Measurements from ENCODE around the gene NFYB. TPM values are rescaled to one million over a fixed set of nuclear protein-coding genes. Genes with fewer than 3 reads are reported as not detected.

NFYB gene
- total RNA-seq, 1 donor from 2014 or later: 62.8 TPM

DNA sequence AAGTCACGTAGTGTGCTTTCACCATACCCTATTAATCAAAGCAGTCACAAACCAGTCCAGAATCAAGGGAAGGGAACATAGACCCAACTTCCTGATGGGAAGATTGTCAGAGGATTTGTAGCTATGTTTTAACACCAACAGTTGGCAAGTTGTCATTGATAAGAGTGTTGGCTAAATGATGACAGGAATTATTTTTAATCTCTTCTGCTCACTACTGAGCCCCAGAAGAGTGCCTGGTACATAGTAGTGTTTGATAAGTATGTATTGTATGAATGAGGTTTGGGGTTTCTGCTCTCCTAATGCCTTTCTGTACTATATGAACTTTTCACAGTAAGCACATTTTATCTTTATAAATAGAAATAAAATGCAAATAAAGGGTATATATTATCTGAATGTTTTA lies 59.0 kb downstream of the NFYB start:
- TF ChIP-seq, protein P1, sequence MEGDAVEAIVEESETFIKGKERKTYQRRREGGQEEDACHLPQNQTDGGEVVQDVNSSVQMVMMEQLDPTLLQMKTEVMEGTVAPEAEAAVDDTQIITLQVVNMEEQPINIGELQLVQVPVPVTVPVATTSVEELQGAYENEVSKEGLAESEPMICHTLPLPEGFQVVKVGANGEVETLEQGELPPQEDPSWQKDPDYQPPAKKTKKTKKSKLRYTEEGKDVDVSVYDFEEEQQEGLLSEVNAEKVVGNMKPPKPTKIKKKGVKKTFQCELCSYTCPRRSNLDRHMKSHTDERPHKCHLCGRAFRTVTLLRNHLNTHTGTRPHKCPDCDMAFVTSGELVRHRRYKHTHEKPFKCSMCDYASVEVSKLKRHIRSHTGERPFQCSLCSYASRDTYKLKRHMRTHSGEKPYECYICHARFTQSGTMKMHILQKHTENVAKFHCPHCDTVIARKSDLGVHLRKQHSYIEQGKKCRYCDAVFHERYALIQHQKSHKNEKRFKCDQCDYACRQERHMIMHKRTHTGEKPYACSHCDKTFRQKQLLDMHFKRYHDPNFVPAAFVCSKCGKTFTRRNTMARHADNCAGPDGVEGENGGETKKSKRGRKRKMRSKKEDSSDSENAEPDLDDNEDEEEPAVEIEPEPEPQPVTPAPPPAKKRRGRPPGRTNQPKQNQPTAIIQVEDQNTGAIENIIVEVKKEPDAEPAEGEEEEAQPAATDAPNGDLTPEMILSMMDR (IDR thresholded peaks at IDR 0.05): no peak
- no peaks in the 10 kb centered on the region for H3K27me3 ChIP-seq
- H3K36me3 ChIP-seq: peaks cover 21 to 29% of the 10 kb centered on the region in 2 donors
- H3K27ac ChIP-seq: no peak overlapping the region
- H3K9me3 ChIP-seq: no peaks in the 10 kb centered on the region
- no peak overlapping the region for H3K4me3 ChIP-seq
- intact Hi-C loops (cut with DNase I): no loop called here
- DNase-seq (ENCODE audit: low spot score in 2 of 2): no peak
- H3K4me1 ChIP-seq: peaks cover 0 to 2% of the 10 kb centered on the region in 2 donors

GRCh38 chr12:104073699-104074098 lies 64.3 kb downstream of the NFYB start:
- DNase-seq (ENCODE audit: low spot score in 2 of 2): no peak
- Histone ChIP-seq H3K9me3 (no peaks in the 10 kb centered on the region), H3K27me3 (no peaks in the 10 kb centered on the region), H3K27ac (no peak overlapping the region), H3K4me3 (no peak overlapping the region), H3K36me3 (peaks cover 9 to 24% of the 10 kb centered on the region in 2 donors), H3K4me1 (peaks cover 0 to 2% of the 10 kb centered on the region in 2 donors)
- TF ChIP-seq, protein P1 (IDR thresholded peaks at IDR 0.05): no peak
- intact Hi-C loops (cut with DNase I): no loop called here

- intact Hi-C loops (cut with DNase I): no loop called here
- Histone ChIP-seq H3K4me1 (peaks cover 0 to 2% of the 10 kb centered on the region in 2 donors), H3K4me3 (no peak overlapping the region), H3K27me3 (no peaks in the 10 kb centered on the region), H3K36me3 (peaks cover 9 to 30% of the 10 kb centered on the region in 2 donors), H3K9me3 (no peaks in the 10 kb centered on the region), H3K27ac (no peak overlapping the region)
- no peak for DNase-seq (ENCODE audit: low spot score in 2 of 2)
- TF ChIP-seq, protein P1 (IDR thresholded peaks at IDR 0.05): no peak
These were observed 65.9 kb downstream of the NFYB start for GRCh38 chr12:104072099-104072498.

Other genes starting within 250 kb of the NFYB start
- gene HSP90B1, start 207.8 kb downstream of the NFYB start, total RNA-seq: 250 TPM
- 11.8 TPM for gene TDG, start 172.3 kb downstream of the NFYB start, total RNA-seq
- gene GLT8D2, start 88.0 kb downstream of the NFYB start, total RNA-seq: 72.3 TPM
- 9.8 TPM for gene HCFC2, start 73.7 kb downstream of the NFYB start, total RNA-seq
- gene TXNRD1, start 77.6 kb upstream of the NFYB start, total RNA-seq: 67.4 TPM
- 1.4 TPM for gene EID3, start 165.5 kb upstream of the NFYB start, total RNA-seq

Measured in ascending aorta (tissue), 2 donors.